Measurements from ENCODE around the gene NRDC. TPM values are rescaled to one million over a fixed set of nuclear protein-coding genes. Genes with fewer than 3 reads are reported as not detected.

The NRDC gene
- total and polyA plus RNA-seq, 4 experiments from 2014 or later = 77.7 to 137 (median 117) TPM

DNA sequence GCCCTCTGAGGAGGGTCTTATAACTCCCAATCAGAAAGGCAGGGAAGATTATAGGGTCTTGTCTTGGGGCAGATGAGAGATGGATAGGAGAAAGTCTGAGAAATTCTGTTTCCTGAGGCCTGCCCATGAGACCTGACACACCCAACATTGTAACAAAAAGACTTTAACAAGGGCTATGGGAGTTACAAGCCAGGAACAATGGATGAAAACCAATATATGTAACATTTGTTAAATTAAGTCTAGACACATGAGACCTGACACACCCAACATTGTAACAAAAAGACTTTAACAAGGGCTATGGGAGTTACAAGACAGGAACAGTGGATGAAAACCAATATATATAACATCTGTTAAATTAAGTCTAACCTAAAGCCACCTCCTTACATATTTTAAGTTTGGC, 21.8 kb downstream of the NRDC start:
- Mint-ChIP-seq H3K9me3 (no peaks in the 10 kb centered on the region), H3K4me3 (no peak overlapping the region), H3K4me1 (peaks cover 8 to 31% (median 13%) of the 10 kb centered on the region in 4 donors), H3K27ac (peak overlapping the region in 3 of 7 donors; percentile 40 to 86 (median 46)), H3K36me3 (peaks cover 10 to 15% of the 10 kb centered on the region in 2 donors), H3K27me3 (no peaks in the 10 kb centered on the region)
- Histone ChIP-seq H3K27me3 (ENCODE audit: insufficient read depth, low read length) (no peaks in the 10 kb centered on the region), H3K4me3 (ENCODE audit: low read length in 2 of 2) (no peak overlapping the region), H3K36me3 (ENCODE audit: insufficient read depth, low read length) (no peaks in the 10 kb centered on the region), H3K9me3 (ENCODE audit: control insufficient read depth in 1 of 2, low read length in 2 of 2) (no peaks in the 10 kb centered on the region), H3K27ac (ENCODE audit: low read depth, low read length) (no peak overlapping the region), H3K4me1 (ENCODE audit: insufficient read depth, low read length) (no peaks in the 10 kb centered on the region)
- intact Hi-C loops (cut with micrococcal nuclease) = no loop called here
- no peak for DNase-seq
- ChIA-PET POLR2A (ENCODE audit: partially characterized antibody) (no interaction called here), CTCF (ENCODE audit: partially characterized antibody) (no interaction called here)

DNA sequence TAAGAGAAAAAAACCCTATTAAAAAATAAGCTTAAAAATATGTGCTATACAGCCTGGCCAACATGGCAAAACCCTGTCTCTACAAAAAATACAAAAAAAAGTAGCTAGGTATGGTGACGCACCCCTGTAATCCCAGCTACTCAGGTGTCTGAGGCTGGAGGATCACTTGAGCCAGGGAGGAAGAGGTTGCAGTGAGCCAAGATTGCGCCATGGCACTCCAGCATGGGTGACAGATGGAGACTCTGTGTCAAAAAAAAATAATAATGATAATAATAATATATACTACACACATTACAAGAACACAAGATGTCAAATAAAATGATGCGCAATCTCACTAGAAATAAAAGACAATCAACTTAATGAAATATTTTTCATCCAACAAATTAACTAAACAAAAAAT, 22.9 kb downstream of the NRDC start:
- Histone ChIP-seq H3K4me1 (ENCODE audit: insufficient read depth, low read length) (no peaks in the 10 kb centered on the region), H3K9me3 (ENCODE audit: control insufficient read depth in 1 of 2, low read length in 2 of 2) (no peaks in the 10 kb centered on the region), H3K27ac (ENCODE audit: low read depth, low read length) (no peak overlapping the region), H3K36me3 (ENCODE audit: insufficient read depth, low read length) (no peaks in the 10 kb centered on the region), H3K4me3 (ENCODE audit: low read length in 2 of 2) (no peak overlapping the region), H3K27me3 (ENCODE audit: insufficient read depth, low read length) (no peaks in the 10 kb centered on the region)
- H3K27ac Mint-ChIP-seq = no peak overlapping the region
- no peak overlapping the region for H3K4me3 Mint-ChIP-seq
- no peaks in the 10 kb centered on the region for H3K27me3 Mint-ChIP-seq
- DNase-seq = no peak
- intact Hi-C loops (cut with micrococcal nuclease) = no loop called here
- ChIA-PET POLR2A (ENCODE audit: partially characterized antibody) (no interaction called here), CTCF (ENCODE audit: partially characterized antibody) (no interaction called here)
- H3K4me1 Mint-ChIP-seq = peaks cover 4 to 32% (median 14%) of the 10 kb centered on the region in 4 donors
- no peaks in the 10 kb centered on the region for H3K9me3 Mint-ChIP-seq
- peaks cover 10 to 15% of the 10 kb centered on the region in 2 donors for H3K36me3 Mint-ChIP-seq

DNA sequence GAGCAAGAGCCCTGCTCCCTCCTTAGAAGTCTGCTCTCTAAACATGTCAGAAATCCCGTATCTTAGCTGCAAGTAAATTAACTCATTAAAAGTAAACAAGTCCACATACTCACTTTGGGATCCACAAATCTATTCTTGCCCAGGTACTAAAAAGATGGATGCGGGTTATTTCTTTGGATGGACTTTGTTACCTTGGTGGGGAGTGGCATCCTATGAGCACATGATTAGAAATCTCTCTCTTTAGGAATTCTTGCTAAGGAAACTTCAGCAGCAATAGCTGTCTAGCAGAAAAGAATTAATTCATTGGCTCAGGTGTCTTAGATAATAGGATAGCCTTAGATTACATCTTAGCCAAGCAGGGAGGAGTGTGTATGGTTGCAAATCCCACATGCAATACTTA, 25.2 kb downstream of the NRDC start:
- intact Hi-C loops (cut with micrococcal nuclease) = no loop called here

DNA sequence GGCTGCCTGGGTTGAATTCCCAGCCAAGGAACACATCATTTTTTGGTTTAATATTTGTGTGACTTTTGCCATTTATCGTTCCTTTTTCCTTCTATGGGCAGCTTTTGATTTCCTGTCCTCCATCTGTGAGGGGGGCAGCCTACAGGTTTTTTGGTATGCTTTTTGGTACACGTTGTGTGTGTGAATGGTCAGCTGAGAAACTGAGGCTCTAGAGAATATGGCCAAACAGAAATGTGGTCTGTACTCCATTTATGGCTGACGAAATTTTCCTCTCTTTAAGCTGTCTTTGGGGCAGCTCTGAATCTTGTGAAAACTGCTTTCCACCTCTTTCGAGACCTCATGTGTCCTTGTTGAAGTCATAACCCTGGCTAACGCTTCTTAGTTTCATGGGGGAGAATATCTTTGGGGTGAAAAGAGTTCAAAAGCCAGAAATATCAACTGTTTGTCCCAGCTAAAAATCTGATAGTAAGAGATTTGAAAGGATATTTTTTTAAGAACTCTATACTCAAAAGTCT, 26.6 kb downstream of the NRDC start:
- H3K36me3 Mint-ChIP-seq = peaks cover 10 to 15% of the 10 kb centered on the region in 2 donors
- Histone ChIP-seq H3K27ac (ENCODE audit: low read depth, low read length) (no peak overlapping the region), H3K4me3 (ENCODE audit: low read length in 2 of 2) (no peak overlapping the region), H3K36me3 (ENCODE audit: insufficient read depth, low read length) (no peaks in the 10 kb centered on the region), H3K9me3 (ENCODE audit: control insufficient read depth in 1 of 2, low read length in 2 of 2) (no peaks in the 10 kb centered on the region), H3K27me3 (ENCODE audit: insufficient read depth, low read length) (no peaks in the 10 kb centered on the region), H3K4me1 (ENCODE audit: insufficient read depth, low read length) (no peaks in the 10 kb centered on the region)
- peaks cover 6 to 15% (median 11%) of the 10 kb centered on the region in 4 donors for H3K4me1 Mint-ChIP-seq
- CTCF ChIA-PET (ENCODE audit: partially characterized antibody) = no interaction called here
- no peaks in the 10 kb centered on the region for H3K27me3 Mint-ChIP-seq
- DNase-seq = no peak
- POLR2A ChIA-PET (ENCODE audit: partially characterized antibody) = no interaction called here
- H3K4me3 Mint-ChIP-seq = no peak overlapping the region
- intact Hi-C loops (cut with micrococcal nuclease) = no loop called here
- peak overlapping the region in 1 of 7 donors; percentile 31 for H3K27ac Mint-ChIP-seq
- no peaks in the 10 kb centered on the region for H3K9me3 Mint-ChIP-seq

More for the DNA sequence above, 25.2 kb downstream of the NRDC start:
- H3K9me3 Mint-ChIP-seq = no peaks in the 10 kb centered on the region
- POLR2A ChIA-PET (ENCODE audit: partially characterized antibody) = no interaction called here
- Histone ChIP-seq H3K4me1 (ENCODE audit: insufficient read depth, low read length) (no peaks in the 10 kb centered on the region), H3K9me3 (ENCODE audit: control insufficient read depth in 1 of 2, low read length in 2 of 2) (no peaks in the 10 kb centered on the region), H3K4me3 (ENCODE audit: low read length in 2 of 2) (no peak overlapping the region), H3K36me3 (ENCODE audit: insufficient read depth, low read length) (no peaks in the 10 kb centered on the region), H3K27me3 (ENCODE audit: insufficient read depth, low read length) (no peaks in the 10 kb centered on the region), H3K27ac (ENCODE audit: low read depth, low read length) (no peak overlapping the region)
- H3K27ac Mint-ChIP-seq = no peak overlapping the region
- no peak overlapping the region for H3K4me3 Mint-ChIP-seq
- H3K36me3 Mint-ChIP-seq = peaks cover 10 to 15% of the 10 kb centered on the region in 2 donors
- H3K4me1 Mint-ChIP-seq = peaks cover 7 to 22% (median 13%) of the 10 kb centered on the region in 4 donors
- no peaks in the 10 kb centered on the region for H3K27me3 Mint-ChIP-seq
- no peak for DNase-seq
- CTCF ChIA-PET (ENCODE audit: partially characterized antibody) = no interaction called here

DNA sequence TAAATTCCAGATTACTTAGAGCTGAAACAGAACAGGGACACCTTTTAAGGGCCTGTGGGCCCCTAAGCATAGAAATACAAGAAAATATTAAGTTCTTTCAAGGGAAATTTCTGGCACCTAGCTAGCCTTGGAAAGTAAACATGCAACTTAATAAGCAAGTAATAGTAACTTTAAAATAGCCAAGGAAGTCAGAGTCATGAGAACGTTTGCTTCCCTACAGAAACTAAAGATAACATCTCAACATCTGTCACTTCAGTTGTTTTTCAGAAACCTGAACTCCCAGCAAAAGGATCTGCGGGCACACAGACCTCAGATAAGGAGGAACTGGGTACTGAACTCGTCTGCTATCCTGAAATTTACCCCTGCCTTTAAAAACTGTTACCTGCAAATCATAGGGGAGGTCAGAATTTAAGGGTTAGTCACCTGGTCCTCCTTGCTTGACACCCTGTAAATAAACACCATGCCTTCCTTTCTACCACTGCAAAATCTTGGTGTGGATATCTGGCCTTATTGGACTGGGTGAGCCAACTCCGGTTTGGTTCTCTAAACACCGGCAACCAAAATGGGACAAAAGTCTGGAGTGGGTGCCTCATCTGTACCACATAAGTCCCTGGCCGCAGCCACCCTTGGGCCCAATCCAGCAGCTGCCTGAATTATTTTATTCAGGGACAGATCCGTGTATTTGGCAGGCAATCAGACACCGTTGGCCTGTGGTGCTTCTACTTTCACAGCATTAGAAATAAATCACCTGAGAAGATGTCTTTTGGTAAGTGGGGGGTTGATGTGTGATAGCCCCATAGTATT, 27.9 kb downstream of the NRDC start:
- no peaks in the 10 kb centered on the region for H3K9me3 ChIP-seq (ENCODE audit: control insufficient read depth in 1 of 2, low read length in 2 of 2)
- H3K4me3 Mint-ChIP-seq = no peak overlapping the region
- H3K36me3 Mint-ChIP-seq = peaks cover 9 to 24% of the 10 kb centered on the region in 2 donors
- H3K36me3 ChIP-seq (ENCODE audit: insufficient read depth, low read length) = no peaks in the 10 kb centered on the region
- ChIA-PET POLR2A (ENCODE audit: partially characterized antibody) (no interaction called here), CTCF (ENCODE audit: partially characterized antibody) (no interaction called here)
- H3K4me1 Mint-ChIP-seq = peaks cover 3 to 13% (median 9%) of the 10 kb centered on the region in 4 donors
- no peak for DNase-seq
- no peak overlapping the region for H3K27ac ChIP-seq (ENCODE audit: low read depth, low read length)
- no peaks in the 10 kb centered on the region for H3K4me1 ChIP-seq (ENCODE audit: insufficient read depth, low read length)
- no peaks in the 10 kb centered on the region for H3K27me3 ChIP-seq (ENCODE audit: insufficient read depth, low read length)
- H3K27ac Mint-ChIP-seq = no peak overlapping the region
- H3K27me3 Mint-ChIP-seq = no peaks in the 10 kb centered on the region
- H3K4me3 ChIP-seq (ENCODE audit: low read length in 2 of 2) = no peak overlapping the region
- intact Hi-C loops (cut with micrococcal nuclease) = no loop called here
- H3K9me3 Mint-ChIP-seq = peaks cover 0 to under 1% (median 0%) of the 10 kb centered on the region in 8 donors

DNA sequence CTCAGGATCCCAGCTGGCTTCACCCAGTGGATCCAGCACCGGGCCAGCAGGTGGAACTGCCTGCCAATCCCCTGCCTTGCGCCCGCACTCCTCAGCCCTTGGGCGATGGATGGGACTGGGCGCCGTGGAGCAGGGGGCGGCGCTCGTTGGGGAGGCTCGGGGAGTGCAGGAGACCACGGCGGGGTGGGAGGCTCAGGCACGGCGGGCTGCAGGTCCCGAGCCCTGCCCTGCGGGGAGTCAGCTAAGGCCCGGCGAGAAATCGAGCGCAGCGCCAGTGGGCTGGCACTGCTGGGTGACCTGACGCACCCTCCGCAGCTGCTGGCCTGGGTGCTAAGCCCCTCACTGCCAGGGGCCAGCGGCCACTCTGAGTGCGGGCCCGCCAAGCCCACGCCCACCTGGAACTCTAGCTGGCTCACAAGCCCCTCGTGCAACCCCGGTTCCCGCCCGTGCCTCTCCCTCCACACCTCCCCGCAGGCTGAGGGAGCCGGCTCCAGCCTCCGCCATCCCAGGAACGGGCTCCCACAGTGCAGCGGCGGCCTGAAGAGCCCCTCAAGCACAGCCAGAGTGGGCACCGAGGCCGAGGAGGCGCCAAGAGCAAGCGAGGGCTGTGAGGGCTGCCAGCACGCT, 31.1 kb downstream of the NRDC start:
- intact Hi-C loops (cut with micrococcal nuclease) = no loop called here
- H3K27me3 Mint-ChIP-seq = no peaks in the 10 kb centered on the region
- Histone ChIP-seq H3K27me3 (ENCODE audit: insufficient read depth, low read length) (no peaks in the 10 kb centered on the region), H3K4me1 (ENCODE audit: insufficient read depth, low read length) (peaks cover 5% of the 10 kb centered on the region), H3K4me3 (ENCODE audit: low read length in 2 of 2) (no peak overlapping the region), H3K9me3 (ENCODE audit: control insufficient read depth in 1 of 2, low read length in 2 of 2) (no peaks in the 10 kb centered on the region), H3K27ac (ENCODE audit: low read depth, low read length) (no peak overlapping the region), H3K36me3 (ENCODE audit: insufficient read depth, low read length) (no peaks in the 10 kb centered on the region)
- H3K36me3 Mint-ChIP-seq = peaks cover 5 to 11% of the 10 kb centered on the region in 2 donors
- no peak overlapping the region for H3K27ac Mint-ChIP-seq
- H3K4me1 Mint-ChIP-seq = peaks cover 12 to 34% (median 25%) of the 10 kb centered on the region in 4 donors
- ChIA-PET CTCF (ENCODE audit: partially characterized antibody) (no interaction called here), POLR2A (ENCODE audit: partially characterized antibody) (no interaction called here)
- no peak for DNase-seq
- peaks cover 0 to 2% (median 0%) of the 10 kb centered on the region in 8 donors for H3K9me3 Mint-ChIP-seq
- no peak overlapping the region for H3K4me3 Mint-ChIP-seq

DNA sequence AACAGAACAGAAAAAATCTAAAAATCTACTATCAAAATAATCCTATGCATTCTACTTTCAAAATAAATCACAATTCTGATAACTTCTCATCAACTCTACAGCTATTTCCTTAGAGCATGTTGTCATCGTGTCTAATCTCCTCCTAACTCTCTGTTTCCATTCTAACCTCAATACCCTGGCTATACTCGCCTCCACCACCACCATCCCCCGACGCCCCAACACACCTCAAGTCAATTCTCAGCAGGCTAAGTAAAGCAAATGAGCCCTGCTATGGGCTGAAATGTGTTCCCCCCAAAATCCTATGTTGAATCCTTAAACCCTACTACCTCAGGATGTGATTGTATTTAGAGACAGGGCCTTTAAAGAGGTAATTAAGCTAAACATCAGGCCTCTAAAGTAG, 34.6 kb downstream of the NRDC start:
- ChIA-PET CTCF (ENCODE audit: partially characterized antibody) (no interaction called here), POLR2A (ENCODE audit: partially characterized antibody) (no interaction called here)
- H3K9me3 Mint-ChIP-seq = peaks cover 0 to 2% (median 0%) of the 10 kb centered on the region in 8 donors

More for the DNA sequence above, 34.6 kb downstream of the NRDC start:
- peaks cover 5% of the 10 kb centered on the region for H3K4me1 ChIP-seq (ENCODE audit: insufficient read depth, low read length)
- H3K4me3 ChIP-seq (ENCODE audit: low read length in 2 of 2) = no peak overlapping the region
- Mint-ChIP-seq H3K4me3 (peak overlapping the region in 1 of 8 donors; percentile 46), H3K4me1 (peaks cover 16 to 42% (median 27%) of the 10 kb centered on the region in 4 donors), H3K27ac (peak overlapping the region in 3 of 7 donors; percentile 3 to 69 (median 21)), H3K27me3 (no peaks in the 10 kb centered on the region), H3K36me3 (peaks cover 15 to 19% of the 10 kb centered on the region in 2 donors)
- no peak overlapping the region for H3K27ac ChIP-seq (ENCODE audit: low read depth, low read length)
- intact Hi-C loops (cut with micrococcal nuclease) = no loop called here
- peaks cover 6% of the 10 kb centered on the region for H3K36me3 ChIP-seq (ENCODE audit: insufficient read depth, low read length)
- H3K27me3 ChIP-seq (ENCODE audit: insufficient read depth, low read length) = no peaks in the 10 kb centered on the region
- no peak for DNase-seq
- H3K9me3 ChIP-seq (ENCODE audit: control insufficient read depth in 1 of 2, low read length in 2 of 2) = no peaks in the 10 kb centered on the region

Data from CD4-positive, alpha-beta memory T cell (primary cell).